ENCODE measurements around the gene ZNF669. TPM values are rescaled to one million over a fixed set of nuclear protein-coding genes. Genes with fewer than 3 reads are reported as not detected.

ZNF669 gene
- total RNA-seq, 1 experiment from 2014 or later = 19.5 TPM

DNA sequence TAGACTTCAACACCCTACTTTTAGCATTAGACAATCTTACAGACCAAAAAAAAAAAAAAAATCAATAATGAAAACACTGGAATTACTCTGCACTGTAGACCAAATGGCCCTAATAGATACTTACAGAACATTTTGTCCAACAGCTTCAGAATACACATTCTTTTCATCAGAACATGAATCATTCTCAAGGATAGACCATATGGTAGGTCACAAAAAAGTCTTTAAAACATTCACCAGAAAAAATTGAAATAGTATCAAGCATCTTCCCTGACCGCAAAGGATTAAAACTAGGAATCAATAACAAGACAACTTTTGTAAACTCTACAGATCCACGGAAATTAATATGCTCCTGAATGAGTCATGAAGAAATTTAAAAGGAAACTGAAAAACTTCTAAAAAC lies 48.1 kb downstream of the ZNF669 start:
- Histone ChIP-seq H3K23me2 (ENCODE audit: insufficient read length, low read depth, low read length, poor library complexity, severe bottlenecking) (peaks cover 2% of the 10 kb centered on the region), H3K4me1 (ENCODE audit: insufficient read depth, low read length) (no peaks in the 10 kb centered on the region), H3K18ac (ENCODE audit: insufficient read length, low read depth, low read length) (no peak overlapping the region), H3K9me3 (ENCODE audit: control insufficient read depth, low read depth, low read length) (peaks cover 32% of the 10 kb centered on the region), H2BK5ac (ENCODE audit: insufficient read length, low read length) (no peak overlapping the region), H4K91ac (ENCODE audit: insufficient read length, low read depth, low read length) (no peak overlapping the region), H4K8ac (replicated peaks; ENCODE audit: insufficient read length, low read depth, low read length) (no peak overlapping the region), H4K20me1 (ENCODE audit: control insufficient read depth, insufficient read depth, insufficient read length) (no peaks in the 10 kb centered on the region), H3K4ac (ENCODE audit: low read depth, low read length) (no peak overlapping the region), H3K14ac (ENCODE audit: insufficient read depth, low read length) (no peak overlapping the region), H2AK5ac (ENCODE audit: insufficient read length, low read length) (no peak overlapping the region), H3K27ac (ENCODE audit: insufficient read length, low read depth, low read length) (no peak overlapping the region), H2BK15ac (ENCODE audit: low read depth, low read length) (no peak overlapping the region), H3K4me2 (ENCODE audit: insufficient read depth, insufficient read length, low read length) (no peak overlapping the region), H3K79me2 (ENCODE audit: insufficient read depth, low read length) (peaks cover 23% of the 10 kb centered on the region; the same call in 1 of the 2 replicates), H3T11ph (ENCODE audit: low read length) (no peak overlapping the region), H4K5ac (ENCODE audit: insufficient read length, low read depth, low read length) (no peak overlapping the region), H3K27me3 (ENCODE audit: insufficient read depth, low read length) (no peaks in the 10 kb centered on the region), H3K23ac (ENCODE audit: insufficient read length, low read depth, low read length) (no peak overlapping the region), H3K79me1 (ENCODE audit: insufficient read depth, low read depth, low read length, poor library complexity, severe bottlenecking) (peaks cover 13% of the 10 kb centered on the region), H3K9ac (ENCODE audit: extremely low read depth, insufficient read length, low read length) (no peak overlapping the region), H3K56ac (ENCODE audit: insufficient read length, low read depth, low read length) (no peak overlapping the region), H2BK120ac (ENCODE audit: low read depth, low read length, poor library complexity, severe bottlenecking) (no peak overlapping the region), H2BK20ac (ENCODE audit: low read depth, low read length, poor library complexity, severe bottlenecking) (no peak overlapping the region), H2BK12ac (ENCODE audit: insufficient read length, low read depth, low read length) (no peak overlapping the region), H2AFZ (ENCODE audit: low read length) (no peak overlapping the region)
- Mint-ChIP-seq H3K9me3 (peaks cover 85 to 92% of the 10 kb centered on the region in 2 experiments), H3K4me1 (no peaks in the 10 kb centered on the region), H3K4me3 (no peak overlapping the region), H3K27me3 (ENCODE audit: low read depth) (no peaks in the 10 kb centered on the region; the same call in 1 of the 2 replicates), H3K27ac (no peak overlapping the region), H3K36me3 (ENCODE audit: insufficient read depth in 1 of 3, low read depth in 3 of 3) (peaks cover 72 to 90% (median 82%) of the 10 kb centered on the region in 3 experiments)
- DNase-seq = no peak
- no CpG with 5 or more reads among the region's 2 CpGs for WGBS (ENCODE audit: extremely low coverage, insufficient read length, low lambda C conversion rate)
- TF ChIP-seq, protein P1, sequence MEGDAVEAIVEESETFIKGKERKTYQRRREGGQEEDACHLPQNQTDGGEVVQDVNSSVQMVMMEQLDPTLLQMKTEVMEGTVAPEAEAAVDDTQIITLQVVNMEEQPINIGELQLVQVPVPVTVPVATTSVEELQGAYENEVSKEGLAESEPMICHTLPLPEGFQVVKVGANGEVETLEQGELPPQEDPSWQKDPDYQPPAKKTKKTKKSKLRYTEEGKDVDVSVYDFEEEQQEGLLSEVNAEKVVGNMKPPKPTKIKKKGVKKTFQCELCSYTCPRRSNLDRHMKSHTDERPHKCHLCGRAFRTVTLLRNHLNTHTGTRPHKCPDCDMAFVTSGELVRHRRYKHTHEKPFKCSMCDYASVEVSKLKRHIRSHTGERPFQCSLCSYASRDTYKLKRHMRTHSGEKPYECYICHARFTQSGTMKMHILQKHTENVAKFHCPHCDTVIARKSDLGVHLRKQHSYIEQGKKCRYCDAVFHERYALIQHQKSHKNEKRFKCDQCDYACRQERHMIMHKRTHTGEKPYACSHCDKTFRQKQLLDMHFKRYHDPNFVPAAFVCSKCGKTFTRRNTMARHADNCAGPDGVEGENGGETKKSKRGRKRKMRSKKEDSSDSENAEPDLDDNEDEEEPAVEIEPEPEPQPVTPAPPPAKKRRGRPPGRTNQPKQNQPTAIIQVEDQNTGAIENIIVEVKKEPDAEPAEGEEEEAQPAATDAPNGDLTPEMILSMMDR (conservative IDR thresholded peaks at IDR 0.05) = no peak

Data from H9 (cell line).